Psoas muscle (tissue), 8 donors: ENCODE measurements around the gene PIM1. TPM values are rescaled to one million over a fixed set of nuclear protein-coding genes. Genes with fewer than 3 reads are reported as not detected.
A peak's percentile ranks its signal among the peaks of the same experiment; 100 is the strongest.

Experiments
- ATAC-seq, 4 donors: fragments of 200-7000 bp; cut with Tn5 transposase; one replicate each; pipeline ENCODE4 v1.9.1; 2020; ENCODE audit warnings: moderate library complexity in 3 of 4, mild to moderate bottlenecking in 2 of 4
- DNase-seq, 2 donors: peaks; one replicate each; pipeline ENCODE4 v3.0.0-alpha.2; 2020
- H3K27ac ChIP-seq: fragments of 200-600 bp; one replicate; pipeline ENCODE4 v1.8.0; 2022
- H3K27me3 ChIP-seq, 3 donors: fragments of 200-600 bp in 1 of 3; one replicate each; pipeline versions ENCODE4 v1.6.1 to v1.8.0; 2013 to 2022; ENCODE audit warnings: low read length in 2 of 3, mild to moderate bottlenecking in 2 of 3, moderate library complexity in 1 of 3; ENCODE audit not compliant: insufficient read depth in 3 of 3
- H3K36me3 ChIP-seq, 2 donors: fragments of 200-600 bp in 1 of 2; one replicate each; pipeline versions ENCODE4 v1.6.1 to v1.8.0; 2013 to 2022; ENCODE audit warnings: low read depth in 1 of 2, mild to moderate bottlenecking in 1 of 2, moderate library complexity in 1 of 2; ENCODE audit not compliant: insufficient read depth in 1 of 2
- H3K4me1 ChIP-seq: fragments of 200-600 bp; one replicate; pipeline ENCODE4 v1.8.0; 2022
- H3K4me3 ChIP-seq: fragments of 200-600 bp; one replicate; pipeline ENCODE4 v1.8.0; 2022; ENCODE audit warnings: mild to moderate bottlenecking
- H3K9me3 ChIP-seq: fragments of 200-600 bp; one replicate; pipeline ENCODE4 v1.8.0; 2022
- WGBS, 3 donors: extraction: QIAGEN DNeasy Blood & Tissue Kit; methylation state at CpG; one replicate each; pipeline versions ENCODE4 v1.1.6 to v1.1.7; 2013; 5-methylcytosine and 5-hydroxymethylcytosine counted together
- intact Hi-C, 2 donors: fragments of 100-400 bp; cut with DNase I; formaldehyde crosslinking; loops; one replicate each; pipeline versions ENCODE4 v1.11.0 to v1.14.2; 2022
- polyA plus RNA-seq, 3 donors: library from polyadenylated mRNA; stranded (reverse); fragments of 200-250 nt; gene quantifications; one replicate each; pipeline ENCODE4 v1.2.3, GENCODE V29; 2013
- total RNA-seq, 4 donors: library from RNA; stranded (reverse); fragmentation: NEBNext Ultra II Directional in 2 of 4; extraction: Animal tissue kit (Norgen Biotek cat#: 25700) in 2 of 4; gene quantifications; one replicate each; pipeline versions ENCODE4 v1.2.1 to v1.2.4, GENCODE V29; 2021 to 2023
- TF ChIP-seq, protein P1 (sequence below): fragments of 200-600 bp; IDR thresholded peaks from one replicate; pipeline ENCODE4 v1.8.0; 2022; ENCODE audit warnings: antibody characterized with exemption
- donor health status: healthy with polysubstance abuse.
- donor health status: DM: no; HTN: no; CAD: no; lungs with moderate emphysema.
- donor health status: Bipolar disorder and iron deficiency.
- donor health status: healthy.
- donor health status: DM: yes; HTN: yes; CAD: no.
- donor health status: DM: no; HTN: no; CAD: no.
- donor health status: DM: no; HTN: no; CAD: no.
- donor health status: DM: yes; HTN: yes; CAD: no.

PIM1 gene
- total and polyA plus RNA-seq, 7 donors: 2.8 to 45.5 (median 18.0) TPM

DNA sequence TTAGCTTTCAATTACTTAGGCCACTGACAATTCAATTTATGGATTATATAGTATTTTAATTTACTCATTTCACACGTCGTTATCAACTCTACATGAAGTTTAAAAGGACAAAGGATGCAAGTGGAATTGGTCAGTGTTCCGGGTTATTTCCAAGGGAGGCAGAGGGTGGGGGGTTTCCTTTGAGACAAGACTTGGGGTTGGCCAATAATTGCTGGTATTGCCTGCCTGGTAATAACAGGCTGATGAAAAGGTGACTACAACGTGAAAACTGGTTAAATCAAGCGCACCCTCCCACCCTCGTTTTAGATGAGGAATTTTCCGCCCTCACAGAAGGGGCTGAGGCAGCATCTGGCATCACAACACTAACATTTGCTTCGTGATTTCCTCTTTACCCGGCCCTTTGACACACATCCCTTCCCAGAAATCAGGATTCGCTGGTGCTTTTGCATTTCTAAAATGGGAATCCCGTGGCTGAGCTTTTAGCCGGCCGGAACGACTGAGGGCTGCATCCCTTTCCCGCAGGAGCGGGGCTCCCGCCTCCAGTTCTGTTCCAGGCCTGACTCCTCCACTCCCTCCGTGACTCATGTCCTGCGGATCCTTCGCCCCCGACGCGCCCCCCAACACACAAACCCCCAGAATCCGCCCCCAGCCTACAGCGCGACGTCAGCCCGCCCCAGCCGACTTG, 999 bp upstream of the PIM1 start:
- no peak for DNase-seq
- Histone ChIP-seq H3K9me3 (no peaks in the 10 kb centered on the region), H3K27me3 (no peaks in the 10 kb centered on the region), H3K4me1 (peaks cover 10% of the 10 kb centered on the region), H3K36me3 (peaks cover 7 to 18% of the 10 kb centered on the region in 2 donors), H3K27ac (peak overlapping the region; percentile 85), H3K4me3 (peak overlapping the region; percentile 97)
- TF ChIP-seq, protein P1, sequence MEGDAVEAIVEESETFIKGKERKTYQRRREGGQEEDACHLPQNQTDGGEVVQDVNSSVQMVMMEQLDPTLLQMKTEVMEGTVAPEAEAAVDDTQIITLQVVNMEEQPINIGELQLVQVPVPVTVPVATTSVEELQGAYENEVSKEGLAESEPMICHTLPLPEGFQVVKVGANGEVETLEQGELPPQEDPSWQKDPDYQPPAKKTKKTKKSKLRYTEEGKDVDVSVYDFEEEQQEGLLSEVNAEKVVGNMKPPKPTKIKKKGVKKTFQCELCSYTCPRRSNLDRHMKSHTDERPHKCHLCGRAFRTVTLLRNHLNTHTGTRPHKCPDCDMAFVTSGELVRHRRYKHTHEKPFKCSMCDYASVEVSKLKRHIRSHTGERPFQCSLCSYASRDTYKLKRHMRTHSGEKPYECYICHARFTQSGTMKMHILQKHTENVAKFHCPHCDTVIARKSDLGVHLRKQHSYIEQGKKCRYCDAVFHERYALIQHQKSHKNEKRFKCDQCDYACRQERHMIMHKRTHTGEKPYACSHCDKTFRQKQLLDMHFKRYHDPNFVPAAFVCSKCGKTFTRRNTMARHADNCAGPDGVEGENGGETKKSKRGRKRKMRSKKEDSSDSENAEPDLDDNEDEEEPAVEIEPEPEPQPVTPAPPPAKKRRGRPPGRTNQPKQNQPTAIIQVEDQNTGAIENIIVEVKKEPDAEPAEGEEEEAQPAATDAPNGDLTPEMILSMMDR: no peak
- WGBS, 3 donors: 6 to 9% (median 7%) methylated on average over 29 of the region's 29 CpGs
- intact Hi-C loops: no loop called here
- ATAC-seq: peak in 3 of 4 donors; percentile 4 to 16 (median 10)

- Histone ChIP-seq H3K27ac (peak overlapping the region; percentile 94), H3K4me3 (peak overlapping the region; percentile 97), H3K27me3 (no peaks in the 10 kb centered on the region), H3K4me1 (peaks cover 10% of the 10 kb centered on the region), H3K9me3 (no peaks in the 10 kb centered on the region), H3K36me3 (peaks cover 8 to 34% of the 10 kb centered on the region in 2 donors)
- peak; percentile 57 to 83 for DNase-seq
- ATAC-seq: peak; percentile 38 to 67 (median 56)
- intact Hi-C loops: loop anchor here (1.0 to 10.0 kb wide), 5 partner anchors 38 to 406 kb away; no protein-coding TSS in a partner anchor
- TF ChIP-seq, protein P1: peak; percentile 44
- 0 to 1% (median 0%) methylated on average over 59 to 90 of the region's 92 CpGs for WGBS, 3 donors
Observed at GRCh38 chr6:37170273-37171200, 585 bp downstream of the PIM1 start.

DNA sequence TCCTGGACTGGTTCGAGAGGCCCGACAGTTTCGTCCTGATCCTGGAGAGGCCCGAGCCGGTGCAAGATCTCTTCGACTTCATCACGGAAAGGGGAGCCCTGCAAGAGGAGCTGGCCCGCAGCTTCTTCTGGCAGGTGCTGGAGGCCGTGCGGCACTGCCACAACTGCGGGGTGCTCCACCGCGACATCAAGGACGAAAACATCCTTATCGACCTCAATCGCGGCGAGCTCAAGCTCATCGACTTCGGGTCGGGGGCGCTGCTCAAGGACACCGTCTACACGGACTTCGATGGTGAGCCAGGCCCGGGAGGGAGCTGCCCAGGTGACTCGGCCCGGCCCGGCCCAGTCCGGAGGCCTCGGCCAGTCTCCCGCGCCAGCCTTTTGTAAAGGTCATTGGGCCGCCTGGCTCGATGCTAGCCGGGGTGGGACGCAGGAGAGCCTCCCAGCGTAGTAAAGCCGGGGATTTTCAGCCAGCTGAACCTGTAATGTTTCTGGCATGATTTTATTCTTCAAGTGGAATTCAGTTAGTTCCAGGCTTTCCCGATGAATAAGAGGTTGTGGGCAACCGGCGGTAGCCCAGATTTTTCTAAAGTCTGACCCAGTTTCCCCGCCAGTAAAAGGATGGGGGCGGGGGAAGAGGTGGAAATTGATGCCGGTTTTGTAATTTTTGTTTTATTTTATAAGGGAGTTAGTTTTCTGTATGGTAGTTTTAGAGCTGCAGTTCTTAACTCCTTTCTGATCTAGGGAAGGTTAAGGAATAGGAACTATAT, 1.4 kb downstream of the PIM1 start:
- ATAC-seq (peak in 3 of 4 donors; percentile 15 to 47 (median 32)), DNase-seq (peak; percentile 71 to 74)
- 1 to 3% (median 2%) methylated on average over 43 to 45 of the region's 45 CpGs for WGBS, 3 donors
- TF ChIP-seq, protein P1: no peak
- intact Hi-C loops: loop anchor here (1.0 to 10.0 kb wide), 4 partner anchors 39 to 407 kb away; no protein-coding TSS in a partner anchor
- H3K36me3 ChIP-seq: peaks cover 8 to 36% of the 10 kb centered on the region in 2 donors
- H3K27me3 ChIP-seq: no peaks in the 10 kb centered on the region
- H3K4me1 ChIP-seq: peaks cover 10% of the 10 kb centered on the region
- peak overlapping the region; percentile 94 for H3K27ac ChIP-seq
- H3K9me3 ChIP-seq: no peaks in the 10 kb centered on the region
- H3K4me3 ChIP-seq: peak overlapping the region; percentile 97
